Left renal cortex interstitium (tissue), 4 donors: Measurements from ENCODE around the gene PSMC3IP. TPM values are rescaled to one million over a fixed set of nuclear protein-coding genes. Genes with fewer than 3 reads are reported as not detected.
"Not testable (repeated sequence)": the region's sequence is repeated elsewhere in the genome, so short reads cannot be mapped to it uniquely, and the experiment has no call there.

Experiments
- DNase-seq, 4 donors: peaks; one replicate each; pipeline ENCODE4 v3.0.0-alpha.2; 2013; ENCODE audit warnings: low read depth in 4 of 4, low spot score in 2 of 4, missing footprints in 1 of 4
- polyA plus RNA-seq, 4 donors: library from polyadenylated mRNA; unstranded; fragments of 120-200 nt; gene quantifications; one replicate each; pipeline ENCODE4 v1.2.1, GENCODE V29; 2013; ENCODE audit not compliant: insufficient read length in 4 of 4

Gene PSMC3IP, protein sequence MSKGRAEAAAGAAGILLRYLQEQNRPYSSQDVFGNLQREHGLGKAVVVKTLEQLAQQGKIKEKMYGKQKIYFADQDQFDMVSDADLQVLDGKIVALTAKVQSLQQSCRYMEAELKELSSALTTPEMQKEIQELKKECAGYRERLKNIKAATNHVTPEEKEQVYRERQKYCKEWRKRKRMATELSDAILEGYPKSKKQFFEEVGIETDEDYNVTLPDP
- polyA plus RNA-seq = 10 to 100 TPM; 16.2 to 23.4 (median 18.3) TPM

DNA sequence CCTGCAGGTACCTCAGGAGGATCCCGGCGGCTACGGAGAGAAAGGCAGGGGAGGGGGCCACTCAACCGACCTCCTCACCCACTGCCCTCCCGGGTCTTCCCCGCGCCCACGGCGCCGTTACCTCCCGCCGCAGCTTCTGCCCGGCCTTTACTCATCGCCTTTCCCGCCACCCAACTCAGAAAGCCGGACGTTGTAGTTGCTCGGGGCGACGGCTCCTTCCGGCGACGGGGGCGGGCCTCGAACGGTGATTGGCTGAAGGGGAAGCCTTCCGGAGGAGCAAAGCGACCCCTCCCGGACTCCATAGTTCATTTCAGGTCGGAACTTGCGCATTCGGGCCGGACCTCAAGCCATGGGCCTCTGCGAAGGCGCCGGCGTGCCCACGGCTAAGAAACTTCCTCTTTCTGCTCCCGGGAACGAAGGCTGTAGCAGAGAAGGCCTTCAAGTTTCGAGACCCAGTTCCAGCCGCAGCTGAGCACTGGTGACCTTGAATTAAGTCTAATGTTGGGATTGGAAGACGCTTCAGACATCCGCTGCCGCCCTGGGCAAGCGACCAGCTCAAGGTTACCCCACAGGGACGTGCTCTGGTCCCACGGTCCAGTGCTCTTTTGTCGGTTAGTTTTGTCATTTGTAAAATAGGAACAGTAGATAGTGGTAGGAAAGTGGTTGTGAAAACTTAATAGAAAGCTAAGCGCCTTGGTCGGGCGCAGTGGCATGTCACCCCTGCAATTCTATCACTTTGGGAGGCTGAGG lies at the start of gene PSMC3IP:
PSMC3IP (minus strand) TSS at position 198 of the 750 bp plus-strand sequence; CDS start at position 155, 43 bp downstream.
- DNase-seq = peak in 3 of 4 donors; percentile 75 to 91 (median 83)

DNA sequence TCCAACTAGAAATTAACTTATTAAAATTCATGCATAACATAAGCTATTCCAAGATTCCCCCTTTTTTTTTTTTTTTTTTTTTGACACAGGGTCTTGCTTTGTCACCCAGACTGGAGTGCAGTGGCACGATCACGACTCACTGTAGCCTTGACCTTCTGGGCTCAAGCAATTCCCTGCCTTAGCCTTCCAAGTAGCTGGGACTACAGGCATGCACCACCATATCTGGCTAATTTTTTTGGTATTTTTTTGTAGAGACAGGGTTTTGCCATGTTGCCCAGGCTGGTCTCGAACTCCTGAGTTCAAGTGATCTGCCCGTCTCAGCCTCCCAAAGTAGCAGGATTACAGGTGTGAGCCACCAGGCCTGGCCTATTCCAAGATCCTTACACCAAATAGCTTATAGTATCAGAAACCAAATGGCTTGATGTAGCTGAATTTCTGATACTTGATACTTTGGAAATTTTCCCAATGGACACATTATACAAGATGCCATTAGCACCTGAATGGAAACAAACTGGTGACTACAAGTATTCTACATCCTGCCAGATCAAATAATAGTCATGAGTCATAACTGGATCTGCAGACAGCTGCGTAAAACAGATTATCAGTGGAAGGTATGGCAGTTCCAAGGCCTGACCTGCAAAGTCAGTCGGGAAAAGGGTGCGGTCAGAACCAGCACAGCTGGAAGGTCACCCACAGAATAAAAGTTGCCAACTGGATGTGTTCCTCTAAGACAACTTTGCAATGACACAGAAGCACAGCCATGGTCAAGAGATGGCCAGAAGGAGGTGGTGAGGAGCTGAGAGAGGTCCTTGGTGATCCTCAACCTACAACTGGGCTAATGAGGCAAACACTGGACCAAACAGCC lies 46.4 kb upstream of the PSMC3IP start:
- DNase-seq = no peak

GRCh38 chr17:42623271-42623670 lies 45.7 kb upstream of the PSMC3IP start:
- DNase-seq = no peak

- DNase-seq = not testable (repeated sequence)
These were observed 44.5 kb upstream of the PSMC3IP start for GRCh38 chr17:42621987-42622386.

- DNase-seq = no peak
These were observed 41.1 kb upstream of the PSMC3IP start for GRCh38 chr17:42618442-42619150.

DNA sequence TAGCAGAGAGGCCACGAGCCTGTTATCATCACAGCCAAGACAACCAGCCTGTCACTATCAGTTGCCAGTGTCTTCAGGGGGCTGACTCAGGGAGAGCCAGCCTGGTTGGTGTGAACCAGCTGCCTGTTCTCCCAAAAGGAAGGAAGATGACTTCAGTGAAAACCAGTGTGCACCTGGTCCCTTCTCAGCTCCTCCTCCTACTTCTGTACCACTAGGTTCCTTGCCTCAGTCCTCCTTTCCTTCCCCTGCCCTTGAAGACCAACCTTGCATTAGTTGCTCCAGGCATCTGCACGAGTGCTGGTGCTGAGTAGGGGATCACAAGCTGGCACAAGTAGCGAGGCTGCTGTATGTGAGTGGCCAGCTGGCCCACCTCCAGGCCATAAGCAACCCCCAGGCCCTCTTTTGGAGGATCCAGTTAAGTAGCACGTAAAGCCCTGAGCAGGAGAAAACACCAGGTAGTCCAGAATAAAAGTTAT lies 40.5 kb upstream of the PSMC3IP start:
- DNase-seq = no peak

DNA sequence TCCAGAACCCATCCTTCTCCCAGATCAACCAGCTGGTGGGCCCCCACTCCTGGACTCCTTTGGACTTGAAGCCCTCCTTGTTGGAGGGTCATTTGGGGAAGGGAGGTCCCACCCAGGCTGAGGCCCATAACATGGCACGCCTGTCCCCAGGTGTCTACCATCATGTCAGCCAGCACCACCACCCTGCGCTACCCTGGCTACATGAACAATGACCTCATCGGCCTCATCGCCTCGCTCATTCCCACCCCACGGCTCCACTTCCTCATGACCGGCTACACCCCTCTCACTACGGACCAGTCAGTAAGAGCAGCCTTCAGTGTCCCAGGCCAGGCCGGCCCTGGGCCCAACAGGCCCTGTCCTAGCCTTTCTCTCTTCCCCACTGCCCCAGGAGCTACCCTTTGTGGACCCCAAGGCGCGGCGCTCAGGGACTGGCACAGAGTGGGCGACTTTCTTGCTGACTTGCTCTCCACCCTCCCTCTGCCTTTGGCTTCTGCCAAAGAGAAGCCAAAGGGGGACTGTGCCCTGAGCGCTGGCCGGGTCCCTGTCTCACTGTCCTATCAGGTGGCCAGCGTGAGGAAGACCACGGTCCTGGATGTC lies 36.3 kb upstream of the PSMC3IP start:
- DNase-seq = no peak

DNA sequence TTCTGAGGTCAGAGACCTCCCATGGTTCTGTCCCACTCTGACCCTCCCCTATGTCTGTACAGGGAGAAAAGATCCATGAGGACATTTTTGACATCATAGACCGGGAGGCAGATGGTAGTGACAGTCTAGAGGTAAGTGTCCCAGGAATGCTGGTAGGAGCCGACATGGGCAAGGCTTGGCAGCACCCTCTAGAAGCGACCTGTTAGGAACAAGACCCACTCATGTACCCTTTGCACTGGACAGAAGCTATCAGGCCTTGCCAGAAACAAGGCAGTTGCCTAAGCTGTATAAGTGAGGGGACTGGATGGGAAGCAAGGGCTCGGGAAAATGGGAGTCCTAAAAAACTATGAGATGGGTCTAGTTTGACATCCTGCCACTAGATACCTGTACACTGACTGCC lies 34.5 kb upstream of the PSMC3IP start:
- DNase-seq = no peak

DNA sequence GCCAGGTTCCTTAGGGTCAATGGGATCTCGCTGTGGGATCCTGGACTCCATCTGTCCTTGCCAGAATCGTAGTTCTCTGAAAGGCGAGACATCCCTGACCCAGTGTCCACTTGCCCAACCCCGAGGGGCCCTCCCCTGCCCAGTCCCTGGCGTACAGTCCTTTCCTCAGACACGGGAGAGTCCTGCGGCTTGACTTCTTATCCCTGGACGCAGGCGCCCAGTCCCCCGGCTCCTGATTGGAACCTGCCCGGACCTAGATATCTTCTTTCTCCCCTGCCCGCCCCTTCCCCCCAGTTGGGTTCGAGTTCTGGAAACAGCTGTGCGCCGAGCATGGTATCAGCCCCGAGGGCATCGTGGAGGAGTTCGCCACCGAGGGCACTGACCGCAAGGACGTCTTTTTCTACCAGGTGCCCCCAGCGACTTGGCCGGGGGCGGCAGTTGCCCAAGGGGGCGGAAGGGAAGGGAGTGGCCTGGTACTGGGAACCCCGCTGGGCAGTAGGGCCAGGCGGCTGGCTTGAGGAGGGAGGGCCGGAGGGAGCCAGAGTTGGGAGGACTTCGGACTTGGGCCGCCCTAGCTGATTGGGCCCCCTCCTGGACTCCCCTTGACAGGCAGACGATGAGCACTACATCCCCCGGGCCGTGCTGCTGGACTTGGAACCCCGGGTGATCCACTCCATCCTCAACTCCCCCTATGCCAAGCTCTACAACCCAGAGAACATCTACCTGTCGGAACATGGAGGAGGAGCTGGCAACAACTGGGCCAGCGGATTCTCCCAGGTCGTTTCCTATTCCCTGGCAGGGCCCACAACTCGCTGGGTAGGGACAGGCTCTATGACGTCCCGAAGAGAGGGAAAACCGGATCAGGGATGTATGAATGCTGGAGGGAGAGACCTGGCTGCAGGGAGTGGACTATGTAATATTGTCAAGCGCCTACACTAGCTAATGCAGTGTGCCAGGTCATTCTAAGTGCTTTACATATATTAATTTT lies 32.6 kb upstream of the PSMC3IP start:
- DNase-seq = not testable (repeated sequence)

- DNase-seq = peak; percentile 92 to 99 (median 98)
These were observed 31.8 kb upstream of the PSMC3IP start, which contains the start of the genes RETREG3 and TUBG1 for GRCh38 chr17:42609182-42609813. RETREG3 (minus strand) TSS chr17:42609374; CDS start chr17:42609324, 50 bp downstream. TUBG1 (plus strand) TSS chr17:42609683; CDS start chr17:42609738, 55 bp downstream.

DNA sequence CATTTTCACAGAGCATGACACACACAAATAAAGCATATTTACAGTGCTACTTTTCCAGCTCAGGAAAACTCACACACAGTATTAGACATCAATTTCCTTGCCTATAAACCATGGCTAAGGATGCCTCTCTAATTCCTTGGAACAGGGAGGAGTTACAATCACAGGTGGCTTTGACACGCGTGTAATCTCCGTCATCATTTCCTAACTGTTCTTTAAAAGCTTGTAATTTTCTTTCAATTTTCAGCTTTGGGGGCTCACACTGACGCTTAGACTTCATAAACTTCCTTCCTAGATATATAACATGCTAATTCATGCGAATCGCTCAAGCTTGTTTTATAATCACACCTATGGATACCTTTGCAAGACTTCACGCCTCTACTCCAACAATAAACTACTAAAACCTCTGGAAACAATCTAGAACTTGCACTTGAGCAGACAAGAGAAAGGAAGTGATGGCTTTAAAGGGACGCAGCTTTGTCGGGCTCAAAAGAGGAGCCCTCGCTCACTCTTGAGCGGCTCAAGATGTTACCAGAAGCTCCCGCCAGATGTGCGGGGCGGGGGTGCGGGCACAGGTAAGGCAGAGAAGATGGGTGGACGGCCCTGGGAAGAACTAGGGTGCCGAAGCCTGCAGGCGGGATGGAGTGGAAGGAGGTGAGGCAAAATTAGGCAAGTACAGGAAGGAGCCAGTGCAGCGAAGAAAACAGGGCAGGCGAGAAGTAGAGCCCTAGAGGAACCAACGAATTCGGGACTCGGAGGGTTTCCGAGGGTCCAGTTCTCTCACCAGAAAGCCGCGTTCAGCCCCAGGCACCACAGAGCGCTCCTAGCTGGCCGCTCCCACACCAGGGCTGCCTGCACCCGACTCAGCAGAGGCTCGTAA lies 31.0 kb upstream of the PSMC3IP start:
- DNase-seq = peak in 1 of 4 donors; percentile 13

DNA sequence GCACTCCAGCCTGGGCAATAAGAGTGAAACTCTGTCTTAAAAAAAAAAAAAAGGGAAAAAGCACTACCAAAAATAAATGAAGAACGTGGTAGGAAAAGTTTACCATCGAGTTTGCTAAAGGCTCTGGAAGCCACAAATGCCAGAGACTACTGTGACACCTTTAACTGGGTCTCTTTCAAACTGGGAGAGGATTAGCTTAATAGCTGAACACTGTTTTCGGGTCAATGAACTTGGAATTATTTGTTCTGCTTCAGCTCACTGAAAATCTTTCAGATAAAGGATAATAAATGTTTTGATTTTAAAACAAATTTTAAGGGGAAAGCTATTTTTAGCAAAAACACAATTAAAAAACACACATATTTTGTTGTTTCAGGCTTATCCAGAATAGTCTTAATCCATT lies 30.2 kb upstream of the PSMC3IP start:
- no peak for DNase-seq

- no peak for DNase-seq
These were observed 25.8 kb upstream of the PSMC3IP start for GRCh38 chr17:42603318-42603717.

- DNase-seq = no peak
These were observed 21.4 kb upstream of the PSMC3IP start for GRCh38 chr17:42598905-42599304.

GRCh38 chr17:42596386-42596785 lies 18.9 kb upstream of the PSMC3IP start:
- DNase-seq = no peak

- DNase-seq = no peak
These were observed 13.9 kb upstream of the PSMC3IP start for GRCh38 chr17:42591411-42591810.

- DNase-seq = no peak
These were observed 13.4 kb upstream of the PSMC3IP start for GRCh38 chr17:42590886-42591285.
